ENCODE measurements around the gene PILRA. TPM values are rescaled to one million over a fixed set of nuclear protein-coding genes. Genes with fewer than 3 reads are reported as not detected.
A peak's percentile ranks its signal among the peaks of the same experiment; 100 is the strongest.
"Not testable (repeated sequence)": the region's sequence is repeated elsewhere in the genome, so short reads cannot be mapped to it uniquely, and the experiment has no call there.

PILRA gene
- total RNA-seq, 1 donor from 2014 or later, result 2.2 TPM

DNA sequence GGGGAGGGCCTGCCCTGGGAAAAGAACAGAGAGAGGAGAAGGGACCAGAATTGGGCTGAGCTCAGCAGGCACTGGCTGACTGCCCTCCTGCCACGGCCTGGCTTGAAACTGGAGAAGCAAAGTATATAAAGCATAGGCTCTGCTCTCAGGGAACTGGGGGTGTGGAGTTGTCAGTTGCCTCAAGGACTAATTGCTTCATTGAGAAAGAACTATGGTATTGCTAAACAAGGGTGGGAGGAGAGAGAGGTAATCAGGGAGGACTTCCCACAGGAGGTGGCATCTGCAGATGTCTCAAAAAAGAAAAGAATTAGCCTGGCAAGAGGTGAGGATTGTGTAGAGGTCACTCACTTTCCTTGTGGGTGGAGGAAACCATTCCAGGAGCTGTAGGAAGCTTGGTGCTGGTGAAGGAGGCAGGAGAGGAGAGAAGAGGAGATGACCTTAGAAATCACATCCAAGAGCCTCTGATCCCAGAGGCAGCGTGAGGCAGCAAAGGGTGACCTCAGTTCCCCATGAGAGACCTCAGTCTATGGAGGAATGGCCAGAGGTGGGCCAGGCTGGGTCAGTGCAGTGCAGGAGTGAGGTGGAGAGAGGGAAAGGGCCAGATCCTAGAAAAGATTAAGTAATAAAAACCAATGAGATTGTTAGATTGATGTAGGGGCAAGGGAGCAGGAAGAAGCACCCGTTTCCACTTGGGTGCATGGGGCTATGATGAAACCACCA, 13.0 kb upstream of the PILRA start:
- CTCF ChIA-PET, result interaction anchor here (1.4 to 2.9 kb wide), 3 partner anchors 9 to 47 kb away, joined by 4 to 35 read pairs (median 5); no protein-coding TSS in a partner anchor
- peaks cover 83% of the 10 kb centered on the region for H3K36me3 Mint-ChIP-seq (ENCODE audit: low read depth)
- no peak overlapping the region for H3K4me3 Mint-ChIP-seq
- peak overlapping the region; percentile 21 for H3K27ac Mint-ChIP-seq
- H3K4me1 Mint-ChIP-seq, result peaks cover 37% of the 10 kb centered on the region
- ATAC-seq (ENCODE audit: low read depth), result no peak
- TF ChIP-seq, protein P1, sequence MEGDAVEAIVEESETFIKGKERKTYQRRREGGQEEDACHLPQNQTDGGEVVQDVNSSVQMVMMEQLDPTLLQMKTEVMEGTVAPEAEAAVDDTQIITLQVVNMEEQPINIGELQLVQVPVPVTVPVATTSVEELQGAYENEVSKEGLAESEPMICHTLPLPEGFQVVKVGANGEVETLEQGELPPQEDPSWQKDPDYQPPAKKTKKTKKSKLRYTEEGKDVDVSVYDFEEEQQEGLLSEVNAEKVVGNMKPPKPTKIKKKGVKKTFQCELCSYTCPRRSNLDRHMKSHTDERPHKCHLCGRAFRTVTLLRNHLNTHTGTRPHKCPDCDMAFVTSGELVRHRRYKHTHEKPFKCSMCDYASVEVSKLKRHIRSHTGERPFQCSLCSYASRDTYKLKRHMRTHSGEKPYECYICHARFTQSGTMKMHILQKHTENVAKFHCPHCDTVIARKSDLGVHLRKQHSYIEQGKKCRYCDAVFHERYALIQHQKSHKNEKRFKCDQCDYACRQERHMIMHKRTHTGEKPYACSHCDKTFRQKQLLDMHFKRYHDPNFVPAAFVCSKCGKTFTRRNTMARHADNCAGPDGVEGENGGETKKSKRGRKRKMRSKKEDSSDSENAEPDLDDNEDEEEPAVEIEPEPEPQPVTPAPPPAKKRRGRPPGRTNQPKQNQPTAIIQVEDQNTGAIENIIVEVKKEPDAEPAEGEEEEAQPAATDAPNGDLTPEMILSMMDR (IDR thresholded peaks at IDR 0.05), result no peak
- DNase-seq, result no peak
- POLR2A ChIA-PET, result interaction anchor here (2.7 kb wide), 1 partner anchor 8 kb away, joined by 10 read pairs; no protein-coding TSS in a partner anchor
- intact Hi-C loops (cut with micrococcal nuclease), result no loop called here
- H3K9me3 Mint-ChIP-seq, result no peaks in the 10 kb centered on the region
- no peaks in the 10 kb centered on the region for H3K27me3 Mint-ChIP-seq

DNA sequence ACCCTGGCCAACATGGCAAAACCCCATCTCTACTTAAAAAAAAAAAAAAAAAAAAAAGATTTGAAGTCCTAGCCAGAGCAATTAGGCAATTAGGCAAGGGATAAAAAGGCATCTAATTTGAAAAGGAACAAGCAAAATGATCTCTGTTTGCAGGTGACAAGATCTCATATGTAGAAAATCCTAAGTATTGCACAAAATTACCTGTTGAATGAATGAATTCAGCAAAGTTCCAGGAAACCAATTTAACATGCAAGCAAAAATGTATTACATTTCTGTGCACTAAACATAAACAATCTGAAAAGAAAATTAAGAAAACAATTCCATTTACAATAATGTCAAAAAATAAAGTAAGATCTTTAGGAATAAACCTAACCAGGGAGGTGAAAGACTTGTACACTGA, 10.2 kb upstream of the PILRA start:
- H3K36me3 Mint-ChIP-seq (ENCODE audit: low read depth), result peaks cover 62% of the 10 kb centered on the region
- intact Hi-C loops (cut with micrococcal nuclease), result no loop called here
- no peak overlapping the region for H3K4me3 Mint-ChIP-seq
- no peaks in the 10 kb centered on the region for H3K27me3 Mint-ChIP-seq
- no peaks in the 10 kb centered on the region for H3K9me3 Mint-ChIP-seq
- no peak overlapping the region for H3K27ac Mint-ChIP-seq
- POLR2A ChIA-PET, result no interaction called here
- DNase-seq (no peak), ATAC-seq (ENCODE audit: low read depth) (no peak)
- peaks cover 57% of the 10 kb centered on the region for H3K4me1 Mint-ChIP-seq
- CTCF ChIA-PET, result interaction anchor here (1.4 kb wide), 1 partner anchor 44 kb away, joined by 3 read pairs; no protein-coding TSS in a partner anchor
- TF ChIP-seq, protein P1 (IDR thresholded peaks at IDR 0.05), result no peak

DNA sequence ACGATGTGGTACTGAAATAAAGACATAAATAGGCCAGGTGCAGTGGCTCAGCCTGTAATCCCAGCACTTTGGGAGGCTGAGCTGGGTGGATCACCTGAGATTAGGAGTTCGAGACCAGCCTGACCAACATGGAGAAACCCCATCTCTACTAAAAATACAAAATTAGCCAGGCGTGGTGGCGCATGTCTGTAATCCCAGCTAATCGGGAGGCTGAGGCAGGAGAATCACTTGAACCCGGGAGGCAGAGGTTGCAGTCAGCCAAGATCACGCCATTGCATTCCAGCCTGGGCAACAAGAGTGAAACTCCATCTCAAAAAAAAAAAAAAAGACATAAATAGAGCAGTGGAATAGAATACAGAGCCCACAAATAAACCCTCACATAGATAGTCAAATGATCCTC, 9.5 kb upstream of the PILRA start:
- Mint-ChIP-seq H3K4me1 (peaks cover 57% of the 10 kb centered on the region), H3K36me3 (ENCODE audit: low read depth) (peaks cover 55% of the 10 kb centered on the region)
- intact Hi-C loops (cut with micrococcal nuclease); H3K9me3 Mint-ChIP-seq; H3K27me3 Mint-ChIP-seq; H3K27ac Mint-ChIP-seq; DNase-seq; H3K4me3 Mint-ChIP-seq; ATAC-seq (ENCODE audit: low read depth): not testable (repeated sequence)
- POLR2A ChIA-PET, result interaction anchor here (0.7 kb wide), 2 partner anchors 8 to 28 kb away, joined by 3 to 6 read pairs; no protein-coding TSS in a partner anchor
- CTCF ChIA-PET, result interaction anchor here (1.4 kb wide), 1 partner anchor 44 kb away, joined by 3 read pairs; no protein-coding TSS in a partner anchor

DNA sequence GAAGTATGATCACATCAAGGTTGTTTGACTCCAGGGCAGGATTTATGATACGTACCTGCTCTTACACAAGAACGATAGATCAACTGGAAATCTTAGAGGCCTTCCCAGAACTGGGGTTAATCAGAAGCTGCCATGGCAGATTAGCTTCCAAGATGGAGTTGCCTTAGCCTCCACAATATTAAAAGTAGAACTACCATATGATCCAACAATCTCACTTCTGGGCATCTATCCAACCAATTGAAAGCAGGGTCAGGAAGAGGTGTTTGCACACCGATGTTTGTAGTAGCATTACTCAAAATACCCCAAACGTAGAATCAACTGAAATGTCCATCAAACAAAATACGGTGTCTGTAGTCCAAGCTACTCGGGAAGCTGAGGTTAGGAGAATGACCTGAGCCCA, 8.8 kb upstream of the PILRA start:
- H3K36me3 Mint-ChIP-seq (ENCODE audit: low read depth), result peaks cover 48% of the 10 kb centered on the region
- H3K4me3 Mint-ChIP-seq, result no peak overlapping the region
- CTCF ChIA-PET, result interaction anchor here (1.4 kb wide), 1 partner anchor 43 kb away, joined by 3 read pairs; no protein-coding TSS in a partner anchor
- TF ChIP-seq, protein P1 (IDR thresholded peaks at IDR 0.05), result no peak
- H3K9me3 Mint-ChIP-seq, result no peaks in the 10 kb centered on the region
- H3K27ac Mint-ChIP-seq, result peak overlapping the region; percentile 21
- POLR2A ChIA-PET, result interaction anchor here (0.7 to 3.1 kb wide), 3 partner anchors 8 to 32 kb away, joined by 3 to 24 read pairs (median 9); no protein-coding TSS in a partner anchor
- intact Hi-C loops (cut with micrococcal nuclease), result no loop called here
- DNase-seq, result no peak
- peaks cover 58% of the 10 kb centered on the region for H3K4me1 Mint-ChIP-seq
- ATAC-seq (ENCODE audit: low read depth), result no peak
- H3K27me3 Mint-ChIP-seq, result no peaks in the 10 kb centered on the region

DNA sequence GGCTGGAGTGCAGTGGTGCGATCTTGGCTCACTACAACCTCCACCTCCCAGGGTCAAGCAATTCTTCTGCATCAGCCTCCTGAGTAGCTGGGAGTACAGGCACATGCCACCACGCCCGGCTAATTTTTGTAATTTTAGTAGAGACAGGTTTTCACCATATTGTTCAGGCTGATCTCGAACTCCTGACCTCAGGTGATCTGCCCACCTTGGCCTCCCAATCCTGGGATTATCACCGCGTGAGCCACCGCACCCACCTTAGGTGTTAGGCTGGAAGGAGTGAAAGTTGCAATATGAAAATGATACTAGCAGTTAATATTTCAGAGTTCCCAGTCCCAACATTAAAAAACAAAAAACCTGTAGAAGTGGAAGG, 7.3 kb upstream of the PILRA start:
- peak overlapping the region; percentile 91 for H3K27ac Mint-ChIP-seq
- ChIA-PET POLR2A (interaction anchor here (0.7 to 3.1 kb wide), 11 partner anchors 9 to 276 kb away, joined by 3 to 24 read pairs (median 8); partner anchors contain the start of genes LAMTOR4, MEPCE, PPP1R35 and ZCWPW1), CTCF (interaction anchor here (2.3 kb wide), 1 partner anchor 41 kb away, joined by 12 read pairs; no protein-coding TSS in a partner anchor)
- H3K27me3 Mint-ChIP-seq; intact Hi-C loops (cut with micrococcal nuclease); ATAC-seq (ENCODE audit: low read depth); DNase-seq; H3K9me3 Mint-ChIP-seq: not testable (repeated sequence)
- peaks cover 68% of the 10 kb centered on the region for H3K4me1 Mint-ChIP-seq
- peaks cover 34% of the 10 kb centered on the region for H3K36me3 Mint-ChIP-seq (ENCODE audit: low read depth)
- peak overlapping the region; percentile 48 for H3K4me3 Mint-ChIP-seq
